ENCODE data around the gene ATP13A1.

- TF ChIP-seq YY1 (IDR thresholded peaks at IDR 0.05; ENCODE audit: insufficient read depth, insufficient read length) (no peak), ZNF274 (IDR thresholded peaks at IDR 0.05; ENCODE audit: low read depth, low read length) (no peak), SUZ12 (IDR thresholded peaks at IDR 0.05; ENCODE audit: extremely low read depth, insufficient read depth, insufficient read length) (no peak)
These were observed 47.0 kb upstream of the ATP13A1 start for GRCh38 chr19:19710506-19710905.

All from NT2/D1 (cell line).